ENCODE data around the gene DOCK7. TPM values are rescaled to one million over a fixed set of nuclear protein-coding genes. Genes with fewer than 3 reads are reported as not detected.
A peak's percentile ranks its signal among the peaks of the same experiment; 100 is the strongest.
"Not testable (repeated sequence)": the region's sequence is repeated elsewhere in the genome, so short reads cannot be mapped to it uniquely, and the experiment has no call there.

The DOCK7 gene
- total and polyA plus RNA-seq, 8 donors = 4.7 to 118 (median 32.4) TPM

- 26 to 59% (median 42%) methylated on average over 6 to 7 of the region's 7 CpGs for WGBS, 5 donors
- intact Hi-C loops (cut with DNase I; ENCODE audit: low total_unique reads) = no loop called here
- H3K4me3 ChIP-seq = no peak overlapping the region
- peak in 1 of 2 donors; percentile 34 for DNase-seq
- TF ChIP-seq POLR2AphosphoS5 (IDR thresholded peaks at IDR 0.05) (peak in 1 of 3 donors; percentile 49), POLR2A (IDR thresholded peaks at IDR 0.05) (no peak)
- peaks cover 0 to 5% (median 0%) of the 10 kb centered on the region in 4 donors for H3K9me3 ChIP-seq
- H3K36me3 ChIP-seq = no peaks in the 10 kb centered on the region
- peak overlapping the region; percentile 64 to 89 (median 77) for H3K27ac ChIP-seq
- peaks cover 8 to 29% (median 16%) of the 10 kb centered on the region in 4 donors for H3K4me1 ChIP-seq
- no peaks in the 10 kb centered on the region for H3K27me3 ChIP-seq
Measured at GRCh38 chr1:62706985-62707743, 19.0 kb upstream of the DOCK7 start.

GRCh38 chr1:62698161-62698560 is 10.0 kb upstream of the DOCK7 start:
- H3K4me3 ChIP-seq; H3K27me3 ChIP-seq; H3K9me3 ChIP-seq; DNase-seq; H3K36me3 ChIP-seq; H3K27ac ChIP-seq; H3K4me1 ChIP-seq; intact Hi-C loops (cut with DNase I; ENCODE audit: low total_unique reads): not testable (repeated sequence)
- 83 to 91% (median 85%) methylated on average over 5 of the region's 5 CpGs for WGBS, 5 donors

DNA sequence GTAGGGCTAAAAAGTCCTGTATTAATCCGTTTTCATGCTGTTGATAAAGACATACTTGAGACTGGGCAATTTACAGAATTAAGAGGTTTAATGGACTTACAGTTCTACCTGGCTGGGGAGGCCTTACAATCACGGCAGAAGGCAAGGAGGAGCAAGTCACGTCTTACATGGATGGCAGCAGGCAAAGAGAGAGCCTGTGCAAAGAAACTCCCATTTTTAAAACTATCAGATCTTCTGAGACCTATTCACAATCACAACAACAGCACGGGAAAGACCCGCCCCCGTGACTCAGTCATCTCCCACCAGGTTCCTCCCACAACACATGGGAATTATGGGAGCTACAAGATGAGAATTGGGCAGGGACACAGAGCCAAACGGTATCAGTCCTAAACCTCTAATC is 6.3 kb upstream of the DOCK7 start:
- WGBS, 5 donors = 85 to 94% (median 88%) methylated on average over 7 of the region's 7 CpGs
- H3K36me3 ChIP-seq; H3K4me3 ChIP-seq; intact Hi-C loops (cut with DNase I; ENCODE audit: low total_unique reads); H3K27me3 ChIP-seq; H3K9me3 ChIP-seq; DNase-seq; H3K27ac ChIP-seq: not testable (repeated sequence)
- peaks cover 20 to 29% (median 23%) of the 10 kb centered on the region in 4 donors for H3K4me1 ChIP-seq

GRCh38 chr1:62693123-62693522 is 4.9 kb upstream of the DOCK7 start:
- no peaks in the 10 kb centered on the region for H3K27me3 ChIP-seq
- no peak for DNase-seq
- TF ChIP-seq POLR2A (IDR thresholded peaks at IDR 0.05) (no peak), EP300 (IDR thresholded peaks at IDR 0.05) (no peak), POLR2AphosphoS5 (IDR thresholded peaks at IDR 0.05) (no peak)
- TF ChIP-seq, protein P1, sequence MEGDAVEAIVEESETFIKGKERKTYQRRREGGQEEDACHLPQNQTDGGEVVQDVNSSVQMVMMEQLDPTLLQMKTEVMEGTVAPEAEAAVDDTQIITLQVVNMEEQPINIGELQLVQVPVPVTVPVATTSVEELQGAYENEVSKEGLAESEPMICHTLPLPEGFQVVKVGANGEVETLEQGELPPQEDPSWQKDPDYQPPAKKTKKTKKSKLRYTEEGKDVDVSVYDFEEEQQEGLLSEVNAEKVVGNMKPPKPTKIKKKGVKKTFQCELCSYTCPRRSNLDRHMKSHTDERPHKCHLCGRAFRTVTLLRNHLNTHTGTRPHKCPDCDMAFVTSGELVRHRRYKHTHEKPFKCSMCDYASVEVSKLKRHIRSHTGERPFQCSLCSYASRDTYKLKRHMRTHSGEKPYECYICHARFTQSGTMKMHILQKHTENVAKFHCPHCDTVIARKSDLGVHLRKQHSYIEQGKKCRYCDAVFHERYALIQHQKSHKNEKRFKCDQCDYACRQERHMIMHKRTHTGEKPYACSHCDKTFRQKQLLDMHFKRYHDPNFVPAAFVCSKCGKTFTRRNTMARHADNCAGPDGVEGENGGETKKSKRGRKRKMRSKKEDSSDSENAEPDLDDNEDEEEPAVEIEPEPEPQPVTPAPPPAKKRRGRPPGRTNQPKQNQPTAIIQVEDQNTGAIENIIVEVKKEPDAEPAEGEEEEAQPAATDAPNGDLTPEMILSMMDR (IDR thresholded peaks at IDR 0.05) = no peak
- 93 to 98% (median 96%) methylated on average over 4 of the region's 4 CpGs for WGBS, 5 donors
- H3K4me1 ChIP-seq = peaks cover 30 to 36% (median 32%) of the 10 kb centered on the region in 4 donors
- H3K9me3 ChIP-seq = no peaks in the 10 kb centered on the region
- intact Hi-C loops (cut with DNase I; ENCODE audit: low total_unique reads) = no loop called here
- no peak overlapping the region for H3K27ac ChIP-seq
- no peak overlapping the region for H3K4me3 ChIP-seq
- H3K36me3 ChIP-seq = no peaks in the 10 kb centered on the region

- Histone ChIP-seq H3K4me3 (peak overlapping the region in 1 of 4 donors; percentile 13), H3K9me3 (no peaks in the 10 kb centered on the region), H3K27ac (peak overlapping the region; percentile 88 to 93 (median 93)), H3K4me1 (peaks cover 35 to 46% (median 40%) of the 10 kb centered on the region in 4 donors), H3K36me3 (no peaks in the 10 kb centered on the region), H3K27me3 (no peaks in the 10 kb centered on the region)
- TF ChIP-seq EP300 (IDR thresholded peaks at IDR 0.05) (no peak), POLR2A (IDR thresholded peaks at IDR 0.05) (no peak), POLR2AphosphoS5 (IDR thresholded peaks at IDR 0.05) (no peak)
- TF ChIP-seq, protein P1 (IDR thresholded peaks at IDR 0.05) = no peak
- intact Hi-C loops (cut with DNase I; ENCODE audit: low total_unique reads) = no loop called here
- DNase-seq = peak in 1 of 2 donors; percentile 46
- 44 to 77% (median 57%) methylated on average over 2 of the region's 2 CpGs for WGBS, 5 donors
Measured at GRCh38 chr1:62691062-62691844, 3.1 kb upstream of the DOCK7 start.

All from stomach (tissue), 9 donors.